DMS 273 treated with DMSO at 0.1 percent for 48 hours (cell line): ENCODE results near the gene TTF1.
A peak's percentile ranks its signal among the peaks of the same experiment; 100 is the strongest.

Experiments used
- DNase-seq: peaks from one replicate; lab custom pipeline; 2025; lab: John Stamatoyannopoulos, UW

Gene TTF1

GRCh38 chr9:132364068-132364467 lies 42.6 kb downstream of the TTF1 start:
- DNase-seq: no peak

GRCh38 chr9:132357764-132358163 lies 48.9 kb downstream of the TTF1 start:
- DNase-seq: no peak

GRCh38 chr9:132356324-132356924 lies 50.2 kb downstream of the TTF1 start:
- no peak for DNase-seq

GRCh38 chr9:132354637-132355355 lies 51.8 kb downstream of the TTF1 start, which contains the start of gene SETX:
Gene SETX (minus strand): TSS chr9:132354986. CDS start chr9:132349428, 5,558 bp downstream.
- peak; percentile 89 for DNase-seq

- no peak for DNase-seq
Measured at GRCh38 chr9:132351404-132352045, 55.1 kb downstream of the TTF1 start.

GRCh38 chr9:132350861-132351315 lies 55.8 kb downstream of the TTF1 start:
- no peak for DNase-seq

- DNase-seq: no peak
Measured at GRCh38 chr9:132348676-132349075, 58.0 kb downstream of the TTF1 start.

- DNase-seq: no peak
Measured at GRCh38 chr9:132346177-132346576, 60.5 kb downstream of the TTF1 start.

- no peak for DNase-seq
Measured at GRCh38 chr9:132341177-132341840, 65.3 kb downstream of the TTF1 start.

GRCh38 chr9:132334364-132334763 lies 72.3 kb downstream of the TTF1 start:
- no peak for DNase-seq

- DNase-seq: no peak
Measured at GRCh38 chr9:132333556-132333955, 73.1 kb downstream of the TTF1 start.

GRCh38 chr9:132328580-132328979 lies 78.1 kb downstream of the TTF1 start:
- DNase-seq: no peak

GRCh38 chr9:132327537-132327936 lies 79.1 kb downstream of the TTF1 start:
- DNase-seq: no peak
